ENCODE data around the gene TCAP.
A peak's percentile ranks its signal among the peaks of the same experiment; 100 is the strongest.

Gene TCAP, protein sequence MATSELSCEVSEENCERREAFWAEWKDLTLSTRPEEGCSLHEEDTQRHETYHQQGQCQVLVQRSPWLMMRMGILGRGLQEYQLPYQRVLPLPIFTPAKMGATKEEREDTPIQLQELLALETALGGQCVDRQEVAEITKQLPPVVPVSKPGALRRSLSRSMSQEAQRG

DNA sequence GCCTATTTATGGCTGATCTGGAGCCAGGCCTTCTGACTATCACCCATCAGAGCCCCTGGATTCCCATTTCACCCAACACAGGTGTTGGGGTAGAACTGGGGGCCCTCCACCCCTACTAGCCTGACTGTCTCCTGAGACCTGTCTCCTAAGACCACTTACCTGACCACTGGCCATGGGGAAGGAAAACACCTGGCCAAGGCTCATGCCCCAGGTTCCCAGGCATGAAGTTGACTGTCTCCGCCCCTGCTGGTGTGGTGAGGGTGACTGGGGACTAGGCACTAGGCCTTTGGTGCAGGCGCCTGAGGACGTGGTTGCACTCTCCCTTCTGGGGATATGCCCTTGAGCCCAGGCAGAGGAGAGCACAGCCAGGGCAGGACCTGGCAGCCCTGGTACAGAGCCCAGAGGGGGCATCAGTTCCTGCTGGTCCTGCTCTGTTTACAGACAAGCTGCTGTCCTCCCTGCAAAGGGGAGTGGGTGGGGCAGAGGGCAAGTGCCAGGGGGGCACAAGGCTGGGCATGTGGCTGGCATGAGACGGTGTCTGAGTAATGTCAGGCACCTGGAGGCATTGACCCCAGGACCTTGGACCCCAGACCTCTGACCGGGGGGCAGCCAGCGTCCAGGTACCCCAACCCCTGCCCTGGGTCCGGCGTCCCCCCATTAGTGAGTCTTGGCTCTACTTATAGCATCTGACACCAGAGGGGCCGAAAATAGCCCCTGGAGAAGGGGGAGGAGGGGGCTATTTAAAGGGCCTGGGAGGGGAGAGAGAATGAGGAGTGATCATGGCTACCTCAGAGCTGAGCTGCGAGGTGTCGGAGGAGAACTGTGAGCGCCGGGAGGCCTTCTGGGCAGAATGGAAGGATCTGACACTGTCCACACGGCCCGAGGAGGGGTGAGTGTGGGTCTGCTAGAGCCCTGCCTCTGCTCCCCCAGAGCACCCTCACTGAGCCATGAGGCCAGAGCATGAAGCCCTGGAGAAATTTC, at the start of gene TCAP:
Gene TCAP, plus strand, starts transcription at position 769 of the 981 bp plus-strand sequence. Its CDS starts 11 bp downstream, at position 780.
- no peak for DNase-seq

DNA sequence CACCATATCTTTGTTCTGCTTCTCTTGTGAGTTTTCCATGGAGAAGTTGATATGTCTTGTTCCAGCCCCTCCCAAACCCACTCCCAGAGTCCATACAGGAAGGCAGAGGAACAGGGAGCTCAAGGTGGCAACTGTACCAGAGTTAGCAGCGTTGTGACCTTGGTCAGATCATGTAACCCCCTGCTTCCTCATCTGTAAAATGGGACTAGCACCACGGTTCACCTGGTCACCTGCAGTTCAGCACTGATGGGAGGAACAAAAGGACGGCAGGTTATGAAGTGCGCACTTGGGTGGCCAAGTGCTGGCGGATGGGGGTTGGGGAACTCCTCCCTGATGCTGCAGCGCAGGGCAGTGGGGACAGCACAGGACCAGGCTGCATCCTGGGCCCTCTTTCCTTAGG, 49.7 kb upstream of the TCAP start:
- DNase-seq = no peak

GRCh38 chr17:39617100-39617445, 48.1 kb upstream of the TCAP start:
- DNase-seq = no peak

- DNase-seq = peak; percentile 78
Observed at GRCh38 chr17:39617446-39618245, 47.5 kb upstream of the TCAP start.

DNA sequence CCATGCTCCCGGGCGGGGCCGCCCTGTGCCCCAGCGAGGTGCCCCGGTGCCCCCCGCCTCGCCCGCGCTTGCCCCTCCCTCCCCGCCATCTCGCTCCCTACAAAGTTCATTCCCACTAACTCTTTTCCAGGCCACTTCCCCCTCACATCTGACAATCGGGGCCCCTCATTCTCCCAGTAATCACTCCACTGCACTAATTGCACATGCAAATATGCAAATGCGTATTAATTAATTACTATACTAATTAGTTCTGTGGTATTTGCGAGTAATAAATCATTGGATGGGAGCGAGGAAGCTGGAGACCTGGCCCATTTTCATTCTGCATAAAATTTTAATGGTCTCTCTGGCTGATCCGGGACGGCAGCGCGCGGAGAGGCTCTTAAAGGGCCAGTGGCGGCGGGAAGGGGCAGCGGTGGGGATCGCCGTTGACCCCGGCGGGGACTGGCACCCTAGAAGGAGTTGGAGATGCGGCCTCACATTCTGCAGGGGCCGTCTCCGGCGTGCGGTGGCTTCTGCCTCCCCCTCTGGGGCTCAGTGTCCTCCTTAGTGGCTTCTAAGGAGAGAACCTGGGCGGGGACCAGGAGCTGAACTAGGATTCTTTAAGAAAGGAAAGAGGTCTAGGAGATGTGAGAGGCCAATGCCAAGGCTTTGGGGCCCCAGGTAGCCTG, 46.8 kb upstream of the TCAP start:
- peak; percentile 44 for DNase-seq

DNA sequence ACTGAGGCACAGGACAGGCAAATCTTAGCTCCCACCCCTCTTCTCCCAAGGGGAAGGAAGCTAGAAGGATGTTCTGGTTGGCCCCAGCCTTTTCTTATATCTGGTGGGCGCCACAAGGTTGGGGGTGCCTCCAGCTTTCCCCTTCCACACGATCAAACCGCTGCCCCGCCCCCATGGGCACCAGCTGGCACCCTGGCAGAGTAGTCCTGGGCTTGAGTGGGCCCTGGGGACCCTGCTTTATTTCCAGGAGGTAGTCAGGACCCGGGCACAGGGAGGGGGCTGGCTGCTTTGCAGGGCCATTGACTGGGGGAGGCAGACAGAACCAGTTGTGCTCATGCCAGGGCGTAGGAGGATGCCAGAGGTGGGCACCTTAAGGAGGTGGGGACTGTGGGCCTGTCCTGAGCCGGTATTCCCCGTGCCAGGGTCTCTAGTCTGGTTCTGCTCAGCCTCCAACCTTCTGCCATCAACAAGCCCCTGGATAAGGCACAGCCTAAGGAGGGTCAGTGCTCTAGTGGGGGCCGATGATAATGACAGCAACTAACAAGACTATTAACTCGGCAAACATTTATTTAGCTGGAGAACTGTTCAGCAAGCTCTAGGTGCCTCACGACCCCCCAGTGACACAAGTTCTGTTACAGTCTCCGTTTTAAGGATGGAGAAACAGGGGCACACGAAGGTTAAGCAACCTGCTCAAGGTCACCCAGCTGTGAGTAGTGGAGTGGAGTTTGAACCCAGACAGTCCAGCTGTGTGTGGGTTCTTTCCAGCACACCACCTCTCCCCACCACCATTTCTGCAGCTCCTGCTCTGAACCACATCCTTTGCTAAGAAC, 46.0 kb upstream of the TCAP start:
- no peak for DNase-seq

DNA sequence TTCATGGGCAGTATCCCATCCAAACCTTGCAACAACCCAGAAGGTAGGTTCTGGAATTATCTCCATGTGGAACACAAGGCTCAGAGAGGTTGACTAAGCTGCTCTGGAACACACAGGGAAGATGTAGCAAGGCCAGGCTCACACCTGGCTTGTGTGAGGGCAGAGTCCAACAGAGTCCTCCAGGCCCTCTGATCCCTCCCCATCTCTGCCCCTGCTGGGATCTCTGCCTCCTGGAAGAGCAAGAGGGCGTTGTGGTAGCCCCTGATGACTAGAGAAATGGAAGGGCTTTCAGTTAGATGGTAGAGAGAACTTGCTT, 45.4 kb upstream of the TCAP start:
- no peak for DNase-seq

- DNase-seq = peak; percentile 88
Observed at GRCh38 chr17:39621523-39622379, 43.4 kb upstream of the TCAP start.

GRCh38 chr17:39622380-39623006, 42.7 kb upstream of the TCAP start:
- no peak for DNase-seq

- DNase-seq = peak; percentile 88
Observed at GRCh38 chr17:39623356-39623950, 41.7 kb upstream of the TCAP start.

DNA sequence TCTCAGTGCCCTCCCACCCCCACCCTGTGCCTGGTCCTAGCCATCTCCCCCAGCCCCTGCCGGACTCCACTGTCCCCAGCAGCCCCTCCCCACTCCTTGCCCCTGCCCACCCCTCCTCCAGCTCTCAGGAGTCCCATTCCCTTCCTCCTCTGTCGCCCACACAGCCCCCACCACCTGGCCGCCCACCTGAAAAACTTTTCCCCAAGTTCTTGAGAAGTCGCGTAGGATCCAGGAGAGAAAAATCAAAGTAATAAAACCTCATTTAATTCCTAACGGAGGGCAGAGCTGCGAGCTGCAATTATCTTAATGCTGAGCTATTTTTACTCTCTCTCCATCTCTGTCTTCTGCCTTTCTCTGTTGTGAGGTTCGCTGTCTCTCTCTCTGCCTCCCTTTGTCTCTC, 40.8 kb upstream of the TCAP start:
- no peak for DNase-seq

- DNase-seq = no peak
Observed at GRCh38 chr17:39625198-39625785, 39.9 kb upstream of the TCAP start.

DNA sequence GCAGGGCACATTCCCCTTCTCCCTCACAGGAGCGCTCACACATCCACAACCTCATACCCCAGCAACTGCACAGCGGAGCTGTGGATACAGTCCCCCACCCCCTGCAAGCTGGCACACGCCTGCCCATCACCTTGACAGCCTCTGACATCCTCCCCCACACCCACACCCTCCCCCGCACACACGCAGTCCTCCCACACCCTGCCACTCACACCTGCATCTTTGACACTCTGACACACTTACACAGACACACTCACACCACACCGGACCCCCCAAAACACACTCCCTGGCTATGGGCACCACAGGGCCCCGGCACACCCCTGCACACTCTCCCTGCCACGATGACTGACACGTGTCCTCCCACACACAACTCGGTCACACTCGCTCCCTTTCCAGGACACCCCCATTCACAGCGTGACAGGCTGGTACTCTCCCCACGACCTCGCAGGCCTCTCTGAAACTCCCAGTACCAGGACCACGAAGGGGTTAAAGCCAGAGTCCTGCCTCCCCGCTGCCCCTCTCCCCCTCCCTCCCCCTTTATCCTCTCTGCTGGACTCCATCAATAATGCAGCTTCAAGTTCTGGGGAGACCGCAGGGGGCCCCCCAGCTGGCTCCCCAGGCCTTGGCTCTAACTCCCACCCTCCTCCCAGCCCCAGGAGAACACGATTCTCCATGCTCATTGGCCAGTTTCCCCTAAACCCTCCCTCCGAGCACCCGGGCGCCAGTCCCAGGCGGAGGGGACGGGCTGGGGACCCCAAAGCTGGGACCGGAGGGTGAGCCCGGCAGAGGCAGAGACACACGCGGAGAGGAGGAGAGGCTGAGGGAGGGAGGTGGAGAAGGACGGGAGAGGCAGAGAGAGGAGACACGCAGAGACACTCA, 38.7 kb upstream of the TCAP start, which contains the start of gene PPP1R1B:
Gene PPP1R1B, plus strand, starts transcription at position 782 of the 876 bp plus-strand sequence. CDS start 441 bp downstream, outside the sequence.
- DNase-seq = no peak

DNA sequence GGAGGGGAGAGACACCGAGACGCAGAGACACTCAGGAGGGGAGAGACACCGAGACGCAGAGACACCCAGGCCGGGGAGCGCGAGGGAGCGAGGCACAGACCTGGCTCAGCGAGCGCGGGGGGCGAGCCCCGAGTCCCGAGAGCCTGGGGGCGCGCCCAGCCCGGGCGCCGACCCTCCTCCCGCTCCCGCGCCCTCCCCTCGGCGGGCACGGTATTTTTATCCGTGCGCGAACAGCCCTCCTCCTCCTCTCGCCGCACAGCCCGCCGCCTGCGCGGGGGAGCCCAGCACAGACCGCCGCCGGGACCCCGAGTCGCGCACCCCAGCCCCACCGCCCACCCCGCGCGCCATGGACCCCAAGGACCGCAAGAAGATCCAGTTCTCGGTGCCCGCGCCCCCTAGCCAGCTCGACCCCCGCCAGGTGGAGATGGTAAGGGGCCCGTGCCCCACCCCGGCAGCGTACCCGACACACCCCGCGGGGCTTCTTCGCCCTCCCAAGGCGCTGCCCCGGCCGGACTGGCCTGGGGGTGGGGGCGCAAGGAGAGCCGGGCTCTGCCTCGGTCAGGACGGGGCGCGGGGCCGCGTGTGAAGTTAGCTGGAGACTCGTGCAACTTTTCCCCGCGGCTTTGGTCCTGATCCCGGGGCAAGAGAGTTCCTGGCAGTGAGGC, 38.0 kb upstream of the TCAP start:
- DNase-seq = no peak

GRCh38 chr17:39627712-39628516, 37.2 kb upstream of the TCAP start:
- no peak for DNase-seq

- DNase-seq = no peak
Observed at GRCh38 chr17:39628655-39629493, 36.3 kb upstream of the TCAP start.

Measured in hematopoietic multipotent progenitor cell treated with erythropoietin and hydrocortisone succinate and interleukin-3 and kit ligand, for 6 days (in vitro differentiated cells).